Erythroblast (primary cell): ENCODE data around the gene DLGAP4.

Experiments
- GATA1 ChIP-seq: IDR thresholded peaks from 2 replicates; pipeline ENCODE4 v1.6.1; 2011; ENCODE audit warnings: low read depth, mild to moderate bottlenecking, control low read depth, low read length, moderate library complexity
- POLR2A ChIP-seq: IDR thresholded peaks from 2 replicates; pipeline ENCODE4 v1.6.1; 2011; ENCODE audit warnings: mild to moderate bottlenecking, low read length

DNA sequence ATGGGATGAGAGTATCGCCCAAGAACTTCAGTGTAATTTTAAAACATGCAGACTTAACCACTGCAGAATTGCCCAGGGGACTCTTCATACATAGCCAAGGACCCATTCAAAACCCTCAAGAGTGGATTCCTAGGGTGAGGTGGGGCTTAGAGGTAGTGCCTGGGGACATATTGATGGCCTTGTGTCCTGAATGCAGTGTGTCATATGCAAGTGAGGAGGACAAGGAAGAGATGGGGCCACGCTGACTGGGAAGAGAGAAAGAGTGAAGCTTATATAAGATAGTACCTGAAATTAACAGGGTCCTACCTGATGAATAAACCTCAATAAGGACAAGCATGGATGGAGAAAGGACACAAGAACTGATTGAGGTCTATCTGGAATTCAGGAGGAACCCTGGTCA is 249.1 kb downstream of the DLGAP4 start:
- TF ChIP-seq POLR2A, result no peak
- TF ChIP-seq GATA1, result no peak
